A549 treated with Hydrocortisone at 1 μM for 4 hours (cell line): Measurements from ENCODE around the gene DCAF12L1. TPM values are rescaled to one million over a fixed set of nuclear protein-coding genes. Genes with fewer than 3 reads are reported as not detected.

Experiments used
- total RNA-seq: library from RNA; stranded (reverse); fragments of 200-300 nt; extraction: Qiagen RNA extraction; gene quantifications from 5 replicates; pipeline ENCODE4 v1.2.3, GENCODE V29; 2022

DCAF12L1 gene
- total RNA-seq: not detected in 5 replicates

DNA sequence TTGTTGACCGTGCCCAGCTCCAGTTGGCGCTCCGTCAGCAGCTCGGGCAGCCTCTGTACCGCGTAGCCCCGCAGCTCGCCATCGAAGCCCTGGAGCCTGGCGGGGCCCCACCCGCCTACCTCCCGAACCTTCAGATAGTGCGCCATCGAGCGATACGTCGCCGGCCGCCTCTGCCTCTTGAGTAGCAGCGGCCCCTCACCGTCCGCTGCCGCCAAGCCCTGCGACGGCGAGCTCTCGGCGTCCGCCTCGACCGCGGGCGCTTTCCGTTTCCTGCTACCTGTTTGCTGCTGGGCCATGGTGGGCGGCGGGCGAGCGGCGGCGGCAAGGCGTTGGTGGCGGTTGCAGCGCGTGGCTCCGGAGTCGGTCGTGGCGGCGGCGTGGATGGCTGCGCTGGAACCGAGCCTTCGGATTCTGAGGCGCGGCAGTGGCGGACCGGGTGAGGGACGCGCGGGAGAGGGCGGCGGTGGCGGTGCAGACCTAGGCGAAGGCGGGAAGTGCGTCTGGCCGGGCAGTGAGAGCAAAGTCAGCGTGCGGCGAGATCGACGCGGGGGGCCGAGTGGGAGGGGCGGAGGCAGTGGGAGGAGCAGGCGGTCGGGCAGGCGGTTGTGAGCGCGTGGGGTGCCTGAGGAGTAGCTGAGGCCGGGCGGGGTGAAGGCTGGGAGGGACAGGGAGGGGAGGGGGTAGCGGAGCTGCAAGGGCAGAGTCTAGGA is at the start of gene DCAF12L1:
Gene DCAF12L1, minus strand, starts transcription at position 502 of the 710 bp plus-strand sequence. Its CDS starts 206 bp downstream, at position 296.

